ENCODE data around the gene DMKN.

DMKN gene

GRCh38 chr19:35522745-35523327, 9.4 kb upstream of the DMKN start:
- DNase-seq, result no peak

- DNase-seq, result no peak
These were observed 7.8 kb upstream of the DMKN start for GRCh38 chr19:35521124-35521743.

- DNase-seq, result no peak
These were observed 5.8 kb upstream of the DMKN start for GRCh38 chr19:35519291-35519690.

GRCh38 chr19:35518313-35518712, 4.9 kb upstream of the DMKN start:
- no peak for DNase-seq

- no peak for DNase-seq
These were observed 3.9 kb upstream of the DMKN start for GRCh38 chr19:35517342-35517741.

- DNase-seq, result no peak
These were observed 2.9 kb upstream of the DMKN start for GRCh38 chr19:35516310-35516709.

DNA sequence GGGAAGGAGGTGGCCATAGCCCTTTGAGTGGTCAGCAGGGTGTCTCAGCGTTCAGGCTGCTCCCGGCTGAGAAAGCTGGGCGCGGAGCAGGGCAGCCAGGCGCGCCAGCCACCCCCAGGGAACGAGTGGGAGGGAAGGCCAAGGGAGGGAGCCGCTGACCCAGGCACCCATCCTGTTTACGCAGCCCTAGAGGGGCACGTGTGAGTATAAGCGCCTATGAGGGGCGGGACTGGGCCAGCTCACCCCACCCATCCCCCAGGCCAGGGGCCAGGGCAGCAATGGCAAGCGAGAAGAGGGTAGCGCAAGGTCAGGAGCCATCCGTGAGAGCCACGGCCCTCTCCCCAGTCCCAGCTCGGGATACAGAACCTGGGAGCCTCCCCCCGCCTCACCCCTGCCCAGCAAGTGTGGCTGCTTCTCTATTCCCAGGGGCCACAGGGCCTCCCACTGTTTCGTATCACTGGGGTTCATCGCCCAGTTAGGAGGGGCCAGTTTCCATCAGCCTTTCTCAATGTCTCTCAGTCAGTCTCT, 897 bp upstream of the DMKN start:
- DNase-seq, result no peak

GRCh38 chr19:35512831-35513627, 420 bp downstream of the DMKN start:
- no peak for DNase-seq

GRCh38 chr19:35511337-35511736, 2.1 kb downstream of the DMKN start:
- DNase-seq, result no peak

GRCh38 chr19:35510626-35510964, 2.9 kb downstream of the DMKN start:
- no peak for DNase-seq

DNA sequence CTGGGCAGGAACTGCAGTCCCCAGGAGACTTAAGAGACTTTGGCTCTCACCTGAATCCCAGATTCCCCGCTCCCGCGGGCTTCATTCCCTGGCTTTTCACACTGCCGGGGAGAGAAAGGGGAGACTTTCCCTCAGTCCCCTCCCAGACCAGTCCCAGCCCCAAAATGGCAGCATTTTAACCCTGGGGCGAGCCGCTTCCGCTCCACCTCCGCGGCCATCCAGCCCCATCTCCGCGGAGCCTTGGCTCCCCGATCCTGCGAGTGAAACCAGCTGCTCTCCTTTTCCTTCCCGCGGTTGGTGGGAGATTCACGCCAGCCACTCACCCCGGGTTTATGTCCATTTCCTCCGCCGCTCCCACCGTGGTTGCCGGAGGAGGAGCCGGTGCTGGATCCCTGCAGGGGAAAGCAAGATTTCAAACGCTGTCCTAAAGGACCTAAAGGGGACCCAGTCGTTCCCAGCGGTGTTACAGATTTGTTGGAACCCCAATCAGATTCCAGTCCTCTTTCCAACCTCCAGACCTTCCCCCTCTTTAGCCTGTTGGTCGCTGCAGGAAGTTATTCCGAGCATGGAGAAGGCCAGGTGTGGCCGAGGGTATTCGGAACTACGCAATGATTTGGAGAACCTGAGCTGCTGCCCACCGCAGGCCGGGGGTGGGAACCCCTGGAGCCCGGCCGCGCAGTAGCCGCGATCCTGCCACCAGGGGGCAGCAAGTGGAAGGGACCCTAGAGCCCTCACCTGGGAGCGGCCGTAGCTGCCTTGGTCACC, 3.4 kb downstream of the DMKN start:
- DNase-seq, result peak; percentile 48

GRCh38 chr19:35509018-35509652, 4.3 kb downstream of the DMKN start:
- DNase-seq, result peak; percentile 11

- DNase-seq, result no peak
These were observed 5.3 kb downstream of the DMKN start for GRCh38 chr19:35508129-35508528.

DNA sequence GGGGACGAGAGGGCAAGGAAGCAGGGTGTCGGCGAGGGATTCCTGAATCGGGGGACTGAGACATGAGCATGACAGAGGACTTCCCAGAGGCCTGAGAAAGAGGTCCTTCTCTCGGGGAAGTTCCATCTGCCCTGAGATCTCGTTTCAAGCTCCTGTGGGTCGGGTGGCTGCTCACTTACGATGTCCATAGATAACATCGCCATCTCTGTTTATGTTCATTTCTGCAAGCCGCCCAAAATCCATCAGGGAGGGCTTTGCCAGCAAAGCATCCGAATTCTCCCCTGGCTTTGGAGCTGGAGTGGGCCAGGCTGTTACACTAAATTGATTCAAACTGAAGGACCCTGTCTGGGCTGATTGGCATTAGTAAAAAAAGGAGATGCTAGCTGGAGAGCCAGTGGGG, 5.9 kb downstream of the DMKN start:
- DNase-seq, result no peak

DNA sequence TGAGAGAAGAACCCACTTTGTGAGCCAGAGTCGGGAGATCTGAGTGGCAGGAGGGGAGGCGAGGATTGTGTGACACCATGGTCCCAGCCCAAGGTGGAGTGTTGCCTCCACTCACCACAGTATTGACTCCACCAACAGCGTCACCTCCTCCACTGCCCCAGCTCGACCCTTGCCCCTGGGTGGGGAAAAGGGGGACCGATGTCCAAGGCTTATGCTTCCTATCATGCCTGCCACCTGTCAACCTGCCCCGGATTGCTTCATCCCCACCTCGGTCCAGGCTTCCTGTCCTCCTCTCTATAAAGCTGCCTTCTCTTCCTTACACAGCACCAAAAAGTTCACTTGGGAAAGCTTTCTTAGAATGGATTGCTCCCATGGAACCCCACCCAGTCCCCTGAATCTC, 7.4 kb downstream of the DMKN start:
- DNase-seq, result no peak

- no peak for DNase-seq
These were observed 10.7 kb downstream of the DMKN start for GRCh38 chr19:35502751-35503150.

GRCh38 chr19:35501684-35502083, 11.8 kb downstream of the DMKN start:
- DNase-seq, result no peak

GRCh38 chr19:35500611-35501010, 12.8 kb downstream of the DMKN start:
- DNase-seq, result no peak

DNA sequence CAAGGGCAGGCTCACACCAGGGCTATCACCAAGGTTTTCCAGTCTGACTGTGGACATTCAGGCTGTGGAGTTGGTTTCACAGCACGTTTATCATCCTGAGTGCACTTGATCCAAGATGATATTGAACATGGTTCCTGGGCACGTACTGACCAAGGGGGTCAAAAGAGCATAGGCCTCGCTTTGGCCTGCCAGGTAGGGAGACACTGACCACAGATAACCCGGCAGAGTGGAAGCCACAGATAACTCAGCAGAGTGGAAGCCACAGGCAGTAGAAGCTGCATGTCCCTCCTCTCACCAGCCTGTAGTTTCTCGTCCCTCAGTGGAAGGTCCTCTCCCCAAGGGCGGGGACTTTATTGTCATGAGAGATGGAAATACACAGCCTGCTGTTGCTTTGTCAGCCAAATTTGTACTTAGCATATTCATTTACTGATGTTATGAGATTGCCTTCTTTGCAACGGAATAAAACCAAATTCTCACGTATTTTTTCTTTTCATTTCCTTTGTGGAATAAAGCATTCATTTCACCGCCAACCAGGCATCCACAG, 14.4 kb downstream of the DMKN start:
- DNase-seq, result no peak

GRCh38 chr19:35498220-35498619, 15.2 kb downstream of the DMKN start:
- DNase-seq, result no peak

GRCh38 chr19:35497406-35497805, 16.0 kb downstream of the DMKN start:
- DNase-seq, result no peak
